ENCODE measurements around the gene FLT3LG. TPM values are rescaled to one million over a fixed set of nuclear protein-coding genes. Genes with fewer than 3 reads are reported as not detected.
A peak's percentile ranks its signal among the peaks of the same experiment; 100 is the strongest.

The FLT3LG gene
- total RNA-seq, 4 donors from 2014 or later, result 1.00 to 4.0 (median 3.2) TPM; not detected in 1

- Histone ChIP-seq H3K4me3 (no peak overlapping the region), H3K27me3 (no peaks in the 10 kb centered on the region), H3K36me3 (peaks cover 0 to 14% (median 2%) of the 10 kb centered on the region in 4 donors), H3K27ac (no peak overlapping the region), H3K9me3 (no peaks in the 10 kb centered on the region), H3K4me1 (peaks cover 0 to 10% (median 6%) of the 10 kb centered on the region in 4 donors)
- WGBS, 2 donors (ENCODE audit: low coverage in 1 of 2), result 92% methylated on average over 38 of the region's 39 CpGs; no CpG with 5 or more reads in 1 of the 2 donors
- no peak for TF ChIP-seq POLR2A (IDR thresholded peaks at IDR 0.05)
- no peak for TF ChIP-seq CTCF (IDR thresholded peaks at IDR 0.05)
- no peak for TF ChIP-seq EP300 (IDR thresholded peaks at IDR 0.05; ENCODE audit: low read depth)
- TF ChIP-seq POLR2AphosphoS5 (IDR thresholded peaks at IDR 0.05), result no peak
- no peak for DNase-seq
- intact Hi-C loops (cut with DNase I; ENCODE audit: low total_unique reads) (no loop called here), in situ Hi-C loops (cut with MboI; ENCODE audit: low pct_ligation_motif_present in 1 of 4, low pct_unique_long_range_greater_than_20kb in 1 of 4, low sequenced_read_pairs in 3 of 4) (no loop called here)
Measured at GRCh38 chr19:49463960-49464740, 9.9 kb upstream of the FLT3LG start.

GRCh38 chr19:49465371-49465770 lies 8.6 kb upstream of the FLT3LG start:
- H3K9me3 ChIP-seq, result no peaks in the 10 kb centered on the region
- in situ Hi-C loops (cut with MboI; ENCODE audit: low pct_ligation_motif_present in 1 of 4, low pct_unique_long_range_greater_than_20kb in 1 of 4, low sequenced_read_pairs in 3 of 4) (no loop called here), intact Hi-C loops (cut with DNase I; ENCODE audit: low total_unique reads) (no loop called here)
- no peak overlapping the region for H3K4me3 ChIP-seq
- WGBS, 2 donors (ENCODE audit: low coverage in 1 of 2), result 100% methylated on average over 3 of the region's 3 CpGs; no CpG with 5 or more reads in 1 of the 2 donors
- TF ChIP-seq EP300 (IDR thresholded peaks at IDR 0.05; ENCODE audit: low read depth) (no peak), CTCF (IDR thresholded peaks at IDR 0.05) (no peak), POLR2AphosphoS5 (IDR thresholded peaks at IDR 0.05) (no peak), POLR2A (IDR thresholded peaks at IDR 0.05) (no peak)
- H3K27ac ChIP-seq, result no peak overlapping the region
- H3K4me1 ChIP-seq, result peaks cover 3 to 21% (median 6%) of the 10 kb centered on the region in 4 donors
- no peak for DNase-seq
- no peaks in the 10 kb centered on the region for H3K27me3 ChIP-seq
- H3K36me3 ChIP-seq, result peaks cover 0 to 14% (median under 1%) of the 10 kb centered on the region in 4 donors

- DNase-seq, result no peak
- no peaks in the 10 kb centered on the region for H3K9me3 ChIP-seq
- 85% methylated on average over 19 of the region's 19 CpGs; no CpG with 5 or more reads in 1 of the 2 donors for WGBS, 2 donors (ENCODE audit: low coverage in 1 of 2)
- in situ Hi-C loops (cut with MboI; ENCODE audit: low pct_ligation_motif_present in 1 of 4, low pct_unique_long_range_greater_than_20kb in 1 of 4, low sequenced_read_pairs in 3 of 4) (no loop called here), intact Hi-C loops (cut with DNase I; ENCODE audit: low total_unique reads) (no loop called here)
- peaks cover 3 to 25% (median 6%) of the 10 kb centered on the region in 4 donors for H3K4me1 ChIP-seq
- H3K27ac ChIP-seq, result peak overlapping the region; percentile 32 to 66 (median 57)
- TF ChIP-seq CTCF (IDR thresholded peaks at IDR 0.05), result no peak
- no peak for TF ChIP-seq POLR2A (IDR thresholded peaks at IDR 0.05)
- no peak for TF ChIP-seq POLR2AphosphoS5 (IDR thresholded peaks at IDR 0.05)
- no peak for TF ChIP-seq EP300 (IDR thresholded peaks at IDR 0.05; ENCODE audit: low read depth)
- H3K4me3 ChIP-seq, result no peak overlapping the region
- H3K27me3 ChIP-seq, result no peaks in the 10 kb centered on the region
- H3K36me3 ChIP-seq, result peaks cover 0 to 14% (median 0%) of the 10 kb centered on the region in 4 donors
Measured at GRCh38 chr19:49468199-49468598, 5.8 kb upstream of the FLT3LG start.

GRCh38 chr19:49468746-49469447 lies 5.1 kb upstream of the FLT3LG start:
- intact Hi-C loops (cut with DNase I; ENCODE audit: low total_unique reads), result no loop called here
- H3K4me3 ChIP-seq, result no peak overlapping the region
- DNase-seq, result peak; percentile 77
- H3K4me1 ChIP-seq, result peaks cover 8 to 30% (median 10%) of the 10 kb centered on the region in 4 donors
- H3K27me3 ChIP-seq, result no peaks in the 10 kb centered on the region
- 49% methylated on average over 15 of the region's 15 CpGs; no CpG with 5 or more reads in 1 of the 2 donors for WGBS, 2 donors (ENCODE audit: low coverage in 1 of 2)
- H3K36me3 ChIP-seq, result peaks cover 0 to 14% (median 0%) of the 10 kb centered on the region in 4 donors
- peak overlapping the region; percentile 32 to 69 (median 60) for H3K27ac ChIP-seq
- TF ChIP-seq POLR2A (IDR thresholded peaks at IDR 0.05) (no peak), POLR2AphosphoS5 (IDR thresholded peaks at IDR 0.05) (peak in 1 of 3 donors; percentile 8)
- in situ Hi-C loops (cut with MboI; ENCODE audit: low pct_ligation_motif_present in 1 of 4, low pct_unique_long_range_greater_than_20kb in 1 of 4, low sequenced_read_pairs in 3 of 4), result no loop called here
- no peaks in the 10 kb centered on the region for H3K9me3 ChIP-seq

All from transverse colon (tissue), 4 donors.